IMR-90 (cell line): Measurements from ENCODE around the gene ZNF37A. TPM values are rescaled to one million over a fixed set of nuclear protein-coding genes. Genes with fewer than 3 reads are reported as not detected.

ENCODE experiments used
- ATAC-seq: fragments of 200-7000 bp; cut with Tn5 transposase; 2 replicates; pipeline ENCODE4 v1.9.1; 2020; ENCODE audit warnings: low read depth, mild to moderate bottlenecking, moderate library complexity
- BruUV-seq: library from RNA; stranded (reverse); fragments of 400-500 nt; replicated peaks from 2 replicates; lab custom pipeline; 2021; lab: Mats Ljungman, UMichigan
- CTCF ChIA-PET: fragments of 300-600 bp; formaldehyde crosslinking; extraction: SDS; loops from one replicate; lab custom pipeline; 2021; ENCODE audit warnings: antibody characterized with exemption; lab: Yijun Ruan, JAX
- POLR2A ChIA-PET: fragments of 300-600 bp; sonication (Branson Sonifier 250); formaldehyde crosslinking; loops from one replicate; lab custom pipeline; 2022; ENCODE audit warnings: antibody characterized with exemption; ENCODE audit not compliant: unreplicated experiment; lab: Charles Lee
- DNase-seq: peaks from one replicate; pipeline ENCODE4 v3.0.0; 2013
- H2AFZ ChIP-seq: replicated peaks from 2 replicates; pipeline ENCODE3; 2013; ENCODE audit warnings: low read length, mild to moderate bottlenecking; ENCODE audit not compliant: poor library complexity
- H2AK5ac ChIP-seq: 2 replicates; pipeline ENCODE4 v1.6.1; 2013; ENCODE audit warnings: low read depth, low read length, inconsistent platforms
- H2AK9ac ChIP-seq: replicated peaks from 2 replicates; pipeline ENCODE3; 2013; ENCODE audit warnings: mild to moderate bottlenecking, low read depth, low read length, moderate library complexity; ENCODE audit not compliant: poor library complexity
- H2BK120ac ChIP-seq: 2 replicates; pipeline ENCODE4 v1.6.1; 2013; ENCODE audit warnings: low read depth, low read length, inconsistent platforms
- H2BK15ac ChIP-seq: 3 replicates; pipeline ENCODE4 v1.6.1; 2013; ENCODE audit warnings: low read depth, low read length, inconsistent platforms
- H2BK20ac ChIP-seq: 2 replicates; pipeline ENCODE4 v1.6.1; 2013; ENCODE audit warnings: low read depth, mild to moderate bottlenecking, inconsistent platforms, low read length, moderate library complexity
- H2BK5ac ChIP-seq: 2 replicates; pipeline ENCODE4 v1.6.1; 2013; ENCODE audit warnings: mild to moderate bottlenecking, low read depth, low read length, inconsistent platforms; ENCODE audit not compliant: poor library complexity, severe bottlenecking
- H3K14ac ChIP-seq: replicated peaks from 2 replicates; pipeline ENCODE4 v1.6.1; 2013; ENCODE audit warnings: low read depth, low read length, inconsistent platforms
- H3K18ac ChIP-seq: 2 replicates; pipeline ENCODE4 v1.6.1; 2013; ENCODE audit warnings: low read depth, low read length, control low read depth
- H3K23ac ChIP-seq: 2 replicates; pipeline ENCODE4 v1.6.1; 2013; ENCODE audit warnings: low read depth, low read length, inconsistent platforms
- H3K27ac ChIP-seq: 2 replicates; pipeline ENCODE4 v1.5.1; 2013; ENCODE audit warnings: mild to moderate bottlenecking, control low read depth, low read length; ENCODE audit not compliant: insufficient read depth
- H3K27me3 ChIP-seq: 2 replicates; pipeline ENCODE4 v1.6.1; 2013; ENCODE audit warnings: low read length; ENCODE audit not compliant: control insufficient read depth, insufficient read depth
- H3K36me3 ChIP-seq: 2 replicates; pipeline ENCODE4 v1.6.1; 2013; ENCODE audit warnings: low read length, mixed read lengths; ENCODE audit not compliant: control insufficient read depth, insufficient read depth
- H3K4ac ChIP-seq: 2 replicates; pipeline ENCODE4 v1.6.1; 2013; ENCODE audit warnings: low read depth, low read length, inconsistent platforms
- H3K4me1 ChIP-seq: 2 replicates; pipeline ENCODE4 v1.6.1; 2013; ENCODE audit warnings: low read length, mixed read lengths; ENCODE audit not compliant: control insufficient read depth, insufficient read depth
- H3K4me2 ChIP-seq: 2 replicates; pipeline ENCODE4 v1.6.1; 2013; ENCODE audit warnings: low read depth, mild to moderate bottlenecking, control low read depth, low read length, moderate library complexity
- H3K4me3 ChIP-seq: 2 replicates; pipeline ENCODE4 v1.5.1; 2013; ENCODE audit warnings: low read depth, mild to moderate bottlenecking, control low read depth, low read length, moderate library complexity; ENCODE audit not compliant: insufficient read depth
- H3K56ac ChIP-seq: 2 replicates; pipeline ENCODE4 v1.6.1; 2013; ENCODE audit warnings: low read length, inconsistent platforms; ENCODE audit not compliant: insufficient read depth; ENCODE audit errors: extremely low read depth
- H3K79me1 ChIP-seq, 2 experiments: 2 replicates each; pipeline ENCODE4 v1.6.1; 2013; ENCODE audit warnings: low read length in 2 of 2, inconsistent platforms in 1 of 2, low read depth in 1 of 2
- H3K9ac ChIP-seq: 2 replicates; pipeline ENCODE4 v1.6.1; 2013; ENCODE audit warnings: low read depth, low read length, control low read depth
- H3K9me1 ChIP-seq: 2 replicates; pipeline ENCODE4 v1.6.1; 2013; ENCODE audit warnings: low read length, inconsistent platforms; ENCODE audit not compliant: insufficient read depth
- H3K9me3 ChIP-seq: 2 replicates; pipeline ENCODE4 v1.6.1; 2013; ENCODE audit warnings: low read length; ENCODE audit not compliant: control insufficient read depth, insufficient read depth
- H4K20me1 ChIP-seq: 2 replicates; pipeline ENCODE4 v1.6.1; 2013; ENCODE audit warnings: low read length, inconsistent platforms; ENCODE audit not compliant: insufficient read depth
- H4K5ac ChIP-seq: 2 replicates; pipeline ENCODE4 v1.6.1; 2013; ENCODE audit warnings: mild to moderate bottlenecking, low read depth, low read length, control low read depth
- H4K8ac ChIP-seq, 2 experiments: 2 replicates each; pipeline ENCODE4 v1.6.1; 2013; ENCODE audit warnings: low read depth in 2 of 2, low read length in 2 of 2, control low read depth in 1 of 2, inconsistent platforms in 1 of 2
- H4K91ac ChIP-seq: 2 replicates; pipeline ENCODE4 v1.6.1; 2013; ENCODE audit warnings: low read depth, low read length, inconsistent platforms; ENCODE audit not compliant: insufficient read depth
- BHLHE40 ChIP-seq: fragments of 150-350 bp; IDR thresholded peaks from 2 replicates; pipeline ENCODE4 v1.6.1; 2016; ENCODE audit warnings: mild to moderate bottlenecking, low read depth, low read length
- CEBPB ChIP-seq: IDR thresholded peaks from 2 replicates; pipeline ENCODE4 v1.6.1; 2012; ENCODE audit warnings: low read depth, low read length, improper control_type of control experiment
- CHD1 ChIP-seq: IDR thresholded peaks from 2 replicates; pipeline ENCODE4 v1.6.1; 2012; ENCODE audit warnings: low read depth, low read length, improper control_type of control experiment
- FOS ChIP-seq: fragments of 150-350 bp; IDR thresholded peaks from 2 replicates; pipeline ENCODE4 v1.6.1; 2016; ENCODE audit warnings: low read depth, low read length
- MAFK ChIP-seq: IDR thresholded peaks from 2 replicates; pipeline ENCODE4 v1.6.1; 2012; ENCODE audit warnings: low read depth, low read length, improper control_type of control experiment
- MAZ ChIP-seq: IDR thresholded peaks from 2 replicates; pipeline ENCODE4 v1.6.1; 2012; ENCODE audit warnings: low read depth, mild to moderate bottlenecking, low read length, improper control_type of control experiment, moderate library complexity, borderline replicate concordance
- MXI1 ChIP-seq: IDR thresholded peaks from 2 replicates; pipeline ENCODE4 v1.6.1; 2012; ENCODE audit warnings: low read depth, mild to moderate bottlenecking, low read length, moderate library complexity, borderline replicate concordance
- NFE2L2 ChIP-seq: fragments of 150-350 bp; IDR thresholded peaks from 2 replicates; pipeline ENCODE4 v1.6.1; 2016; ENCODE audit warnings: low read depth, mild to moderate bottlenecking, low read length
- POLR2A ChIP-seq: IDR thresholded peaks from 2 replicates; pipeline ENCODE4 v1.6.1; 2012; ENCODE audit warnings: mild to moderate bottlenecking, low read depth, low read length
- RAD21 ChIP-seq: IDR thresholded peaks from 2 replicates; pipeline ENCODE4 v1.6.1; 2012; ENCODE audit warnings: low read length, improper control_type of control experiment
- RCOR1 ChIP-seq: IDR thresholded peaks from 2 replicates; pipeline ENCODE4 v1.6.1; 2012; ENCODE audit warnings: mild to moderate bottlenecking, low read length, improper control_type of control experiment; ENCODE audit not compliant: insufficient replicate concordance
- RFX5 ChIP-seq: IDR thresholded peaks from 2 replicates; pipeline ENCODE4 v1.8.0; 2012; ENCODE audit warnings: low read depth, mild to moderate bottlenecking, low read length, moderate library complexity
- WGBS, 2 experiments: methylation state at CpG; one replicate each; pipeline versions ENCODE4 v1.1.5 to v1.1.7; 2013; ENCODE audit warnings: missing lambda C conversion rate in 2 of 2; ENCODE audit not compliant: insufficient read length in 1 of 2; ENCODE audit errors: extremely low coverage in 2 of 2; 5-methylcytosine and 5-hydroxymethylcytosine counted together
- dilution Hi-C: fragments of 300-500 bp; cut with HindIII; formaldehyde crosslinking; loops from one replicate; pipeline ENCODE4 v1.14.3; 2018; ENCODE audit warnings: low sequenced_read_pairs; ENCODE audit not compliant: unreplicated experiment
- in situ Hi-C: fragments of 300-500 bp; cut with MboI; formaldehyde crosslinking; loops from 3 replicates; pipeline ENCODE4 v1.14.3; 2019; ENCODE audit warnings: low sequenced_read_pairs, inconsistent platforms, mixed read lengths
- intact Hi-C: fragments of 100-400 bp; cut with micrococcal nuclease; formaldehyde crosslinking; loops from 2 replicates; pipeline ENCODE4 v1.10.0; 2022
- polyA plus RNA-seq, 3 experiments: library from polyadenylated mRNA; depleted of rRNA; stranded (reverse); fragments of >200 nt; gene quantifications; 2 replicates each; pipeline ENCODE4 v1.2.3, GENCODE V29; 2012; ENCODE audit warnings: low replicate concordance in 1 of 3
- total RNA-seq: library from RNA; depleted of rRNA; stranded (reverse); fragments of >200 nt; gene quantifications from 2 replicates; pipeline ENCODE4 v1.2.3, GENCODE V29; 2012
- TF ChIP-seq, protein P1 (sequence below): conservative IDR thresholded peaks from 2 replicates; pipeline ENCODE4 v1.5.1; 2012; ENCODE audit warnings: mild to moderate bottlenecking, low read depth, low read length, improper control_type of control experiment
- TF ChIP-seq, protein P2 (sequence below): fragments of 150-350 bp; IDR thresholded peaks from 2 replicates; pipeline ENCODE4 v1.6.1; 2017; ENCODE audit warnings: mild to moderate bottlenecking, antibody characterized with exemption, low read length, low read depth
- TF ChIP-seq, protein P3 (sequence below): fragments of 150-350 bp; IDR thresholded peaks from 2 replicates; pipeline ENCODE4 v1.6.1; 2016; ENCODE audit warnings: low read depth, mild to moderate bottlenecking, low read length, moderate library complexity, borderline replicate concordance

The ZNF37A gene
- total and polyA plus RNA-seq, 2 of the 4 experiments (the other 2 are of a cell fraction) = 5.5 to 8.6 TPM

DNA sequence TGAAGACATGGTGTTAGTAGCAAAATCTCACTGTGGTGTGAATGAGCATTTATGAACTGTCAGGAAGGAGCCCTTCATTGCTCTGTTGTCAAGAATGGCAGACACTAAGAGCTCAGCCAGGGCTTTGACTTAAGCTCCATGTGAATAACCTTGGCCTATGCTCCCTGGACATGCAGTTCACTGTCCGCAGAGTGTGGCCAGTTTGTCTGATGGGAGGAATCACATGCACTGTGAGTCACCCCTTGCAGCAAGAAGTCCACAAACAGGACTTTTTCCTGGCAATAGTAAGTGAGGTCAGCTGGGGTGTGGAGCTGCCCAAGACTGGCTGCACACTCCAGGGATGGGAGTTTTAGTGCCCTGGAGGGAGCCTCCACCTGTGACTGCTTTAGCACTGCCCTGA, 49.5 kb downstream of the ZNF37A start:
- Histone ChIP-seq H2BK15ac (no peak overlapping the region), H4K20me1 (no peaks in the 10 kb centered on the region), H4K8ac (no peak overlapping the region), H2AK9ac (no peak overlapping the region), H2BK120ac (no peak overlapping the region), H3K14ac (no peak overlapping the region), H2BK20ac (no peak overlapping the region), H4K91ac (no peak overlapping the region), H3K23ac (no peak overlapping the region), H3K56ac (no peak overlapping the region), H3K4me2 (no peak overlapping the region), H3K9ac (no peak overlapping the region), H2AFZ (no peak overlapping the region), H3K4ac (no peak overlapping the region), H2BK5ac (no peak overlapping the region), H3K27ac (no peak overlapping the region), H3K4me3 (no peak overlapping the region), H3K27me3 (no peaks in the 10 kb centered on the region), H3K36me3 (no peaks in the 10 kb centered on the region), H3K79me1 (no peaks in the 10 kb centered on the region), H3K4me1 (no peaks in the 10 kb centered on the region), H2AK5ac (no peak overlapping the region), H3K9me3 (no peaks in the 10 kb centered on the region), H4K5ac (no peak overlapping the region), H3K18ac (no peak overlapping the region), H3K9me1 (no peaks in the 10 kb centered on the region)
- ATAC-seq = peak; percentile 80
- BruUV-seq = no TSS peak
- WGBS, 2 experiments = 100% methylated on average over 1 of the region's 1 CpG; no CpG with 5 or more reads in 1 of the 2 experiments
- dilution Hi-C loops (no loop called here), intact Hi-C loops (no loop called here), in situ Hi-C loops (no loop called here)
- POLR2A ChIA-PET = no interaction called here
- CTCF ChIA-PET = no interaction called here
- DNase-seq = peak; percentile 44
- TF ChIP-seq, protein P1, sequence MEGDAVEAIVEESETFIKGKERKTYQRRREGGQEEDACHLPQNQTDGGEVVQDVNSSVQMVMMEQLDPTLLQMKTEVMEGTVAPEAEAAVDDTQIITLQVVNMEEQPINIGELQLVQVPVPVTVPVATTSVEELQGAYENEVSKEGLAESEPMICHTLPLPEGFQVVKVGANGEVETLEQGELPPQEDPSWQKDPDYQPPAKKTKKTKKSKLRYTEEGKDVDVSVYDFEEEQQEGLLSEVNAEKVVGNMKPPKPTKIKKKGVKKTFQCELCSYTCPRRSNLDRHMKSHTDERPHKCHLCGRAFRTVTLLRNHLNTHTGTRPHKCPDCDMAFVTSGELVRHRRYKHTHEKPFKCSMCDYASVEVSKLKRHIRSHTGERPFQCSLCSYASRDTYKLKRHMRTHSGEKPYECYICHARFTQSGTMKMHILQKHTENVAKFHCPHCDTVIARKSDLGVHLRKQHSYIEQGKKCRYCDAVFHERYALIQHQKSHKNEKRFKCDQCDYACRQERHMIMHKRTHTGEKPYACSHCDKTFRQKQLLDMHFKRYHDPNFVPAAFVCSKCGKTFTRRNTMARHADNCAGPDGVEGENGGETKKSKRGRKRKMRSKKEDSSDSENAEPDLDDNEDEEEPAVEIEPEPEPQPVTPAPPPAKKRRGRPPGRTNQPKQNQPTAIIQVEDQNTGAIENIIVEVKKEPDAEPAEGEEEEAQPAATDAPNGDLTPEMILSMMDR = no peak
- TF ChIP-seq, protein P2, sequence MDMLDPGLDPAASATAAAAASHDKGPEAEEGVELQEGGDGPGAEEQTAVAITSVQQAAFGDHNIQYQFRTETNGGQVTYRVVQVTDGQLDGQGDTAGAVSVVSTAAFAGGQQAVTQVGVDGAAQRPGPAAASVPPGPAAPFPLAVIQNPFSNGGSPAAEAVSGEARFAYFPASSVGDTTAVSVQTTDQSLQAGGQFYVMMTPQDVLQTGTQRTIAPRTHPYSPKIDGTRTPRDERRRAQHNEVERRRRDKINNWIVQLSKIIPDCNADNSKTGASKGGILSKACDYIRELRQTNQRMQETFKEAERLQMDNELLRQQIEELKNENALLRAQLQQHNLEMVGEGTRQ = no peak; the same call in 1 of the 2 replicates
- TF ChIP-seq RCOR1 = no peak
- no peak for TF ChIP-seq NFE2L2
- no peak for TF ChIP-seq MAFK
- TF ChIP-seq, protein P3, sequence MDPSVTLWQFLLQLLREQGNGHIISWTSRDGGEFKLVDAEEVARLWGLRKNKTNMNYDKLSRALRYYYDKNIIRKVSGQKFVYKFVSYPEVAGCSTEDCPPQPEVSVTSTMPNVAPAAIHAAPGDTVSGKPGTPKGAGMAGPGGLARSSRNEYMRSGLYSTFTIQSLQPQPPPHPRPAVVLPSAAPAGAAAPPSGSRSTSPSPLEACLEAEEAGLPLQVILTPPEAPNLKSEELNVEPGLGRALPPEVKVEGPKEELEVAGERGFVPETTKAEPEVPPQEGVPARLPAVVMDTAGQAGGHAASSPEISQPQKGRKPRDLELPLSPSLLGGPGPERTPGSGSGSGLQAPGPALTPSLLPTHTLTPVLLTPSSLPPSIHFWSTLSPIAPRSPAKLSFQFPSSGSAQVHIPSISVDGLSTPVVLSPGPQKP = no peak
- TF ChIP-seq FOS = no peak
- TF ChIP-seq RFX5 = no peak
- no peak for TF ChIP-seq MXI1
- no peak for TF ChIP-seq POLR2A
- TF ChIP-seq MAZ = no peak
- TF ChIP-seq CHD1 = no peak
- TF ChIP-seq RAD21 = no peak
- TF ChIP-seq CEBPB = no peak
- no peak for TF ChIP-seq BHLHE40
